K562 (cell line): ENCODE measurements around the gene TBXA2R. TPM values are rescaled to one million over a fixed set of nuclear protein-coding genes. Genes with fewer than 3 reads are reported as not detected.

Source experiments
- ATF3 ChIP-seq, 2 experiments: fragments of 450-650 bp in 1 of 2; sonication (generic) in 1 of 2; formaldehyde crosslinking in 1 of 2; IDR thresholded peaks in 1 of 2; conservative IDR thresholded peaks in 1 of 2; 2 replicates each; pipeline versions ENCODE4 v1.6.1 to v1.8.1; 2016 to 2023; ENCODE audit warnings: mild to moderate bottlenecking in 2 of 2, moderate library complexity in 2 of 2, inconsistent platforms in 1 of 2, missing genetic modification reagents in 1 of 2
- CHD1 ChIP-seq: fragments of 200-600 bp; sonication (generic); IDR thresholded peaks from one replicate; pipeline ENCODE4 v1.6.1; 2012; ENCODE audit warnings: mild to moderate bottlenecking, moderate library complexity, low read length, inconsistent platforms
- CREB3L1 ChIP-seq: fragments of 450-650 bp; IDR thresholded peaks from 2 replicates; pipeline ENCODE4 v1.6.1; 2014; ENCODE audit warnings: low read depth, mild to moderate bottlenecking, moderate library complexity, borderline replicate concordance
- E2F6 ChIP-seq, 2 experiments: IDR thresholded peaks; 2 replicates each; pipeline ENCODE4 v1.6.1; 2011; ENCODE audit warnings: borderline replicate concordance in 1 of 2, control low read depth in 1 of 2, low read depth in 1 of 2, low read length in 1 of 2, mild to moderate bottlenecking in 1 of 2, mixed read lengths in 1 of 2, moderate library complexity in 1 of 2; ENCODE audit not compliant: insufficient read depth in 1 of 2, insufficient read length in 1 of 2, poor library complexity in 1 of 2, severe bottlenecking in 1 of 2; ENCODE audit errors: extremely low read depth in 1 of 2
- ELF2 ChIP-seq: fragments of 250-450 bp; sonication (Bioruptor Pico); IDR thresholded peaks from 2 replicates; pipeline ENCODE4 v1.5.0; 2021; ENCODE audit warnings: mild to moderate bottlenecking
- NFE2L1 ChIP-seq: fragments of 450-650 bp; IDR thresholded peaks from 2 replicates; pipeline ENCODE4 v1.6.1; 2016; ENCODE audit warnings: missing genetic modification characterization, low read depth, mild to moderate bottlenecking, missing compliant biosample characterization, moderate library complexity, borderline replicate concordance
- ZFP1 ChIP-seq: fragments of 450-650 bp; formaldehyde crosslinking; IDR thresholded peaks from 2 replicates; pipeline ENCODE4 v1.4.0; 2020; ENCODE audit warnings: mild to moderate bottlenecking, mixed read lengths
- ZNF184 ChIP-seq: sonication (generic); formaldehyde crosslinking; IDR thresholded peaks from 2 replicates; pipeline ENCODE4 v1.5.0; 2020; ENCODE audit warnings: missing genetic modification reagents
- ZNF263 ChIP-seq: sonication (generic); formaldehyde crosslinking; IDR thresholded peaks from 2 replicates; pipeline ENCODE4 v1.8.0; 2022; ENCODE audit warnings: mild to moderate bottlenecking, missing genetic modification reagents, borderline replicate concordance
- ZNF507 ChIP-seq: conservative IDR thresholded peaks from 2 replicates; pipeline ENCODE4 v1.6.1; 2017; ENCODE audit warnings: missing genetic modification characterization, missing compliant biosample characterization
- polyA plus RNA-seq, 8 experiments: library from polyadenylated mRNA; depleted of rRNA in 4 of 8; stranded (reverse) in 5 of 8; unstranded in 3 of 8; fragments of >200 nt; fragmentation: Nextera tagmentation in 2 of 8; fragmentation: Illumina TruSeq in 1 of 8; extraction: Ambion mirVana in 2 of 8; extraction: Trizol in 1 of 8; gene quantifications; 2 replicates each; pipeline versions ENCODE4 v1.2.1 to v1.2.3, GENCODE V29; 2011 to 2014; ENCODE audit warnings: inconsistent platforms in 1 of 8, missing spikeins in 1 of 8
- total RNA-seq, 7 experiments: library from RNA; depleted of rRNA in 6 of 7; stranded (reverse); fragments of >200 nt in 6 of 7; fragmentation: Illumina TruSeq in 2 of 7; extraction: Trizol in 2 of 7; gene quantifications; 2 replicates each; pipeline versions ENCODE4 v1.2.1 to v1.2.3, GENCODE V29; 2011 to 2021; ENCODE audit warnings: low replicate concordance in 1 of 7

TBXA2R gene
- total and polyA plus RNA-seq, 9 of the 15 experiments (the other 6 are each of a cell fraction or from before 2014, with no cell fraction given) = 1.5 to 24.0 (median 2.8) TPM

- TF ChIP-seq ZNF184 (no peak), ELF2 (CRISPR knock-in tag) (no peak), ZNF263 (CRISPR knock-in tag) (no peak), NFE2L1 (tag) (no peak), ZFP1 (no peak), ATF3 (IDR thresholded peaks at IDR 0.05) (no peak), ATF3 (CRISPR knock-in tag; conservative IDR thresholded peaks at IDR 0.05) (no peak), CHD1 (no peak), ZNF507 (tag) (no peak), CREB3L1 (peak; percentile 98; the same call in 1 of the 2 replicates), E2F6 (IDR thresholded peaks at IDR 0.05; ENCODE audit: borderline replicate concordance in 1 of 2, extremely low read depth in 1 of 2, insufficient read depth in 1 of 2, insufficient read length in 1 of 2, low read depth in 1 of 2, low read length in 1 of 2, poor library complexity in 1 of 2, severe bottlenecking in 1 of 2) (no peak)
Measured at GRCh38 chr19:3590991-3591659, 15.6 kb downstream of the TBXA2R start (continued).
